Measurements from ENCODE around the gene SLC51B. TPM values are rescaled to one million over a fixed set of nuclear protein-coding genes. Genes with fewer than 3 reads are reported as not detected.
"Not testable (repeated sequence)": the region's sequence is repeated elsewhere in the genome, so short reads cannot be mapped to it uniquely, and the experiment has no call there.

SLC51B gene
- not detected for total RNA-seq

- no peak within 1 kb of the TSS for H3K4me3 Mint-ChIP-seq
- peaks cover 5% of the 10 kb centered on the region for H3K27me3 Mint-ChIP-seq
- peaks cover 4% of the 10 kb centered on the region for H3K4me1 Mint-ChIP-seq
- no peak for ATAC-seq (replicated peaks)
- H3K36me3 Mint-ChIP-seq (ENCODE audit: low read depth): no peaks in the 10 kb centered on the region
- H3K27ac Mint-ChIP-seq: no peak within 1 kb of the TSS
- no peaks in the 10 kb centered on the region for H3K9me3 Mint-ChIP-seq
Measured at GRCh38 chr15:65044724-65045481, at the start of gene SLC51B. SLC51B (plus strand) TSS chr15:65045387; CDS start chr15:65050005, 4,618 bp downstream.

GRCh38 chr15:64997066-64997465, 48.1 kb upstream of the SLC51B start:
- no peaks in the 10 kb centered on the region for H3K27me3 Mint-ChIP-seq
- ATAC-seq (replicated peaks): no peak
- H3K27ac Mint-ChIP-seq: no peak overlapping the region
- no peaks in the 10 kb centered on the region for H3K9me3 Mint-ChIP-seq
- no peaks in the 10 kb centered on the region for H3K36me3 Mint-ChIP-seq (ENCODE audit: low read depth)
- H3K4me1 Mint-ChIP-seq: no peaks in the 10 kb centered on the region
- H3K4me3 Mint-ChIP-seq: no peak overlapping the region

- no peak for ATAC-seq (replicated peaks)
- Mint-ChIP-seq H3K4me1 (no peaks in the 10 kb centered on the region), H3K27me3 (no peaks in the 10 kb centered on the region), H3K27ac (no peak overlapping the region), H3K36me3 (ENCODE audit: low read depth) (peaks cover 6% of the 10 kb centered on the region), H3K9me3 (no peaks in the 10 kb centered on the region), H3K4me3 (no peak overlapping the region)
Measured at GRCh38 chr15:64997745-64998375, 47.3 kb upstream of the SLC51B start.

- Mint-ChIP-seq H3K9me3 (no peaks in the 10 kb centered on the region), H3K27me3 (no peaks in the 10 kb centered on the region), H3K4me3 (no peak overlapping the region), H3K36me3 (ENCODE audit: low read depth) (peaks cover 39% of the 10 kb centered on the region), H3K27ac (no peak overlapping the region), H3K4me1 (no peaks in the 10 kb centered on the region)
- ATAC-seq (replicated peaks): no peak
Measured at GRCh38 chr15:65004993-65005392, 40.2 kb upstream of the SLC51B start.

GRCh38 chr15:65006876-65007275, 38.3 kb upstream of the SLC51B start:
- no peaks in the 10 kb centered on the region for H3K4me1 Mint-ChIP-seq
- peaks cover 49% of the 10 kb centered on the region for H3K36me3 Mint-ChIP-seq (ENCODE audit: low read depth)
- no peak overlapping the region for H3K4me3 Mint-ChIP-seq
- H3K27ac Mint-ChIP-seq: no peak overlapping the region
- no peak for ATAC-seq (replicated peaks)
- H3K9me3 Mint-ChIP-seq: no peaks in the 10 kb centered on the region
- H3K27me3 Mint-ChIP-seq: no peaks in the 10 kb centered on the region

- Mint-ChIP-seq H3K27ac (no peak overlapping the region), H3K36me3 (ENCODE audit: low read depth) (peaks cover 48% of the 10 kb centered on the region), H3K27me3 (no peaks in the 10 kb centered on the region), H3K4me3 (no peak overlapping the region), H3K4me1 (no peaks in the 10 kb centered on the region), H3K9me3 (no peaks in the 10 kb centered on the region)
- no peak for ATAC-seq (replicated peaks)
Measured at GRCh38 chr15:65008983-65009382, 36.2 kb upstream of the SLC51B start.

- H3K36me3 Mint-ChIP-seq (ENCODE audit: low read depth): peaks cover 49% of the 10 kb centered on the region
- not testable (repeated sequence) for H3K27me3 Mint-ChIP-seq; H3K4me1 Mint-ChIP-seq; H3K4me3 Mint-ChIP-seq; ATAC-seq (replicated peaks); H3K9me3 Mint-ChIP-seq; H3K27ac Mint-ChIP-seq
Measured at GRCh38 chr15:65011198-65011597, 34.0 kb upstream of the SLC51B start.

- Mint-ChIP-seq H3K4me1 (no peaks in the 10 kb centered on the region), H3K36me3 (ENCODE audit: low read depth) (peaks cover 94% of the 10 kb centered on the region), H3K27me3 (no peaks in the 10 kb centered on the region), H3K27ac (no peak overlapping the region), H3K9me3 (no peaks in the 10 kb centered on the region), H3K4me3 (no peak overlapping the region)
- ATAC-seq (replicated peaks): no peak
Measured at GRCh38 chr15:65020419-65020818, 24.8 kb upstream of the SLC51B start.

GRCh38 chr15:65021488-65021887, 23.7 kb upstream of the SLC51B start:
- no peak overlapping the region for H3K4me3 Mint-ChIP-seq
- no peak overlapping the region for H3K27ac Mint-ChIP-seq
- H3K9me3 Mint-ChIP-seq: no peaks in the 10 kb centered on the region
- H3K36me3 Mint-ChIP-seq (ENCODE audit: low read depth): peaks cover 94% of the 10 kb centered on the region
- no peaks in the 10 kb centered on the region for H3K4me1 Mint-ChIP-seq
- H3K27me3 Mint-ChIP-seq: no peaks in the 10 kb centered on the region
- ATAC-seq (replicated peaks): no peak

- Mint-ChIP-seq H3K27me3 (no peaks in the 10 kb centered on the region), H3K4me3 (no peak overlapping the region), H3K36me3 (ENCODE audit: low read depth) (peaks cover 57% of the 10 kb centered on the region), H3K9me3 (no peaks in the 10 kb centered on the region), H3K4me1 (peaks cover 9% of the 10 kb centered on the region), H3K27ac (no peak overlapping the region)
- no peak for ATAC-seq (replicated peaks)
Measured at GRCh38 chr15:65026756-65027155, 18.4 kb upstream of the SLC51B start.

- H3K4me1 Mint-ChIP-seq: peaks cover 9% of the 10 kb centered on the region
- no peaks in the 10 kb centered on the region for H3K9me3 Mint-ChIP-seq
- peak overlapping the region; percentile 87 for H3K4me3 Mint-ChIP-seq
- H3K36me3 Mint-ChIP-seq (ENCODE audit: low read depth): peaks cover 51% of the 10 kb centered on the region
- ATAC-seq (replicated peaks): no peak
- peaks cover 2% of the 10 kb centered on the region for H3K27me3 Mint-ChIP-seq
- peak overlapping the region; percentile 89 for H3K27ac Mint-ChIP-seq
Measured at GRCh38 chr15:65027593-65027992, 17.6 kb upstream of the SLC51B start.

- H3K27ac Mint-ChIP-seq: peak overlapping the region; percentile 89
- H3K36me3 Mint-ChIP-seq (ENCODE audit: low read depth): peaks cover 43% of the 10 kb centered on the region
- H3K27me3 Mint-ChIP-seq: peaks cover 3% of the 10 kb centered on the region
- no peaks in the 10 kb centered on the region for H3K9me3 Mint-ChIP-seq
- peaks cover 9% of the 10 kb centered on the region for H3K4me1 Mint-ChIP-seq
- peak overlapping the region; percentile 87 for H3K4me3 Mint-ChIP-seq
- no peak for ATAC-seq (replicated peaks)
Measured at GRCh38 chr15:65028338-65028737, 16.8 kb upstream of the SLC51B start.

- H3K36me3 Mint-ChIP-seq (ENCODE audit: low read depth): peaks cover 35% of the 10 kb centered on the region
- peak within 1 kb of the TSS; percentile 87 for H3K4me3 Mint-ChIP-seq
- H3K9me3 Mint-ChIP-seq: no peaks in the 10 kb centered on the region
- peak within 1 kb of the TSS; percentile 89 for H3K27ac Mint-ChIP-seq
- peaks cover 9% of the 10 kb centered on the region for H3K4me1 Mint-ChIP-seq
- H3K27me3 Mint-ChIP-seq: peaks cover 3% of the 10 kb centered on the region
- peak; percentile 95 for ATAC-seq (replicated peaks)
Measured at GRCh38 chr15:65028921-65029735, 16.1 kb upstream of the SLC51B start, which contains the start of gene MTFMT. MTFMT (minus strand) TSS chr15:65029639; CDS start chr15:65029613, 26 bp downstream.

GRCh38 chr15:65029736-65030208, 15.4 kb upstream of the SLC51B start:
- Mint-ChIP-seq H3K36me3 (ENCODE audit: low read depth) (peaks cover 29% of the 10 kb centered on the region), H3K27ac (no peak overlapping the region), H3K9me3 (no peaks in the 10 kb centered on the region), H3K27me3 (peaks cover 3% of the 10 kb centered on the region), H3K4me1 (peaks cover 9% of the 10 kb centered on the region), H3K4me3 (peak overlapping the region; percentile 87)
- no peak for ATAC-seq (replicated peaks)

Measured in activated T-helper 17 cell treated with anti-CD3 and anti-CD28 coated beads, Interleukin-2, amount 50 U/mL, for 72 hours (primary cell).